Astrocyte (in vitro differentiated cells and primary cell): ENCODE results near the gene ATF3. TPM values are rescaled to one million over a fixed set of nuclear protein-coding genes. Genes with fewer than 3 reads are reported as not detected.

ENCODE experiments used
- DNase-seq: peaks from one replicate; pipeline ENCODE4 v3.0.0-alpha.2; 2010; ENCODE audit warnings: low read depth
- FAIRE-seq: peaks from 2 replicates; lab custom pipeline; 2011; peaks lifted over from hg19 to GRCh38; lab: Jason Lieb, UNC
- H2AFZ ChIP-seq: 2 replicates; pipeline ENCODE4 v1.6.0; 2012; ENCODE audit warnings: low read depth, low read length, inconsistent platforms
- H3K27ac ChIP-seq: 2 replicates; pipeline ENCODE4 v1.5.1; 2011; ENCODE audit warnings: low read depth, low read length, inconsistent platforms
- H3K27me3 ChIP-seq: 2 replicates; pipeline ENCODE4 v1.6.0; 2011; ENCODE audit warnings: low read length, inconsistent platforms; ENCODE audit not compliant: insufficient read depth
- H3K36me3 ChIP-seq: 2 replicates; pipeline ENCODE4 v1.5.1; 2011; ENCODE audit warnings: low read length, inconsistent platforms; ENCODE audit not compliant: insufficient read depth
- H3K4me1 ChIP-seq: 2 replicates; pipeline ENCODE4 v1.5.1; 2011; ENCODE audit warnings: low read length, inconsistent platforms; ENCODE audit not compliant: insufficient read depth
- H3K4me2 ChIP-seq: 2 replicates; pipeline ENCODE4 v1.6.0; 2012; ENCODE audit warnings: low read length, inconsistent platforms
- H3K4me3 ChIP-seq: 2 replicates; pipeline ENCODE4 v1.5.1; 2011; ENCODE audit warnings: low read depth, mild to moderate bottlenecking, low read length, inconsistent platforms; ENCODE audit not compliant: insufficient read depth
- H3K79me2 ChIP-seq: 2 replicates; pipeline ENCODE4 v1.6.0; 2012; ENCODE audit warnings: mild to moderate bottlenecking, low read length, inconsistent platforms; ENCODE audit not compliant: insufficient read depth
- H3K9ac ChIP-seq: 2 replicates; pipeline ENCODE4 v1.6.0; 2012; ENCODE audit warnings: mild to moderate bottlenecking, low read length, inconsistent platforms
- H3K9me3 ChIP-seq: 2 replicates; pipeline ENCODE4 v1.5.1; 2012; ENCODE audit warnings: low read depth, mild to moderate bottlenecking, low read length, inconsistent platforms; ENCODE audit not compliant: insufficient read depth
- H4K20me1 ChIP-seq: 2 replicates; pipeline ENCODE4 v1.6.0; 2012; ENCODE audit warnings: low read length, inconsistent platforms; ENCODE audit not compliant: insufficient read depth
- H3K27ac Mint-ChIP-seq: one replicate; pipeline ENCODE4 v1.8.0; 2021; ENCODE audit warnings: mild to moderate bottlenecking, mixed read lengths; ENCODE audit not compliant: unreplicated experiment
- H3K27me3 Mint-ChIP-seq: one replicate; pipeline ENCODE4 v1.8.0; 2021; ENCODE audit warnings: low read depth, mixed read lengths; ENCODE audit not compliant: unreplicated experiment
- H3K36me3 Mint-ChIP-seq: one replicate; pipeline ENCODE4 v1.8.0; 2021; ENCODE audit warnings: low read depth, mixed read lengths; ENCODE audit not compliant: unreplicated experiment
- H3K4me1 Mint-ChIP-seq: one replicate; pipeline ENCODE4 v1.8.0; 2021; ENCODE audit warnings: low read depth, mixed read lengths; ENCODE audit not compliant: unreplicated experiment
- H3K4me3 Mint-ChIP-seq: one replicate; pipeline ENCODE4 v1.8.0; 2021; ENCODE audit warnings: mild to moderate bottlenecking, moderate library complexity, mixed read lengths; ENCODE audit not compliant: unreplicated experiment
- H3K9me3 Mint-ChIP-seq: one replicate; pipeline ENCODE4 v1.8.0; 2021; ENCODE audit warnings: mild to moderate bottlenecking, mixed read lengths; ENCODE audit not compliant: unreplicated experiment
- EZH2 ChIP-seq: IDR thresholded peaks from 2 replicates; pipeline ENCODE4 v1.6.1; 2012; ENCODE audit warnings: mild to moderate bottlenecking, low read length, inconsistent platforms; ENCODE audit not compliant: insufficient read depth
- total RNA-seq: library from RNA; stranded (reverse); gene quantifications from 2 replicates; pipeline ENCODE4 v1.2.1, GENCODE V29; 2021
- TF ChIP-seq, protein P1 (sequence below): IDR thresholded peaks from 2 replicates; pipeline ENCODE4 v1.5.1; 2011; ENCODE audit warnings: low read depth, mild to moderate bottlenecking, inconsistent platforms, low read length, moderate library complexity; ENCODE audit not compliant: insufficient read depth

The ATF3 gene
- total RNA-seq, 1 donor from 2014 or later: 87.6 TPM

DNA sequence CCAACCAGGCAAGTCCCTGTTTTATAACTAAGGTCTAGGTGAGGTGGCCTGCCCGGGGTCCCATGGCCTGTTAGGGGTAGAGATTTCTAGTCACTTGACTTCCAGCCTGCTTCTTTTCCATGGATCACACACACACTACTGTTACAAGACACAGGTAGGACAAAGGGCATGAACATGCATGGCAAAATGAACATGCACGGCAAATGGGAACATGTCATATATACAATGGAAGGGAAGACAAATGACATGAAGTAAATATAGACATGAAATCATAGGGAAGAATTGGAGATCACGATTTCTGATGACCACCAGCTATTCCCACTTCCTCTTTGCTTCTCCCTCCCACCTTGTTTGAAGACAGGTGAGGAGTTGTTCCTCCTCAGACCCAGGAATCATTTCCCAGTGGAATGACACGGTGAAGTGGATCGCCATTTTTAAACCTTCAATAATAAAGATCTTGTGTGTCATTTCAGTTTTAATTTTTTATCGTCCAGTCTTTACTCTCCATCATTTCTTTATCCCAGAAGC lies 47.6 kb upstream of the ATF3 start:
- H3K27ac ChIP-seq: peak overlapping the region; percentile 92

DNA sequence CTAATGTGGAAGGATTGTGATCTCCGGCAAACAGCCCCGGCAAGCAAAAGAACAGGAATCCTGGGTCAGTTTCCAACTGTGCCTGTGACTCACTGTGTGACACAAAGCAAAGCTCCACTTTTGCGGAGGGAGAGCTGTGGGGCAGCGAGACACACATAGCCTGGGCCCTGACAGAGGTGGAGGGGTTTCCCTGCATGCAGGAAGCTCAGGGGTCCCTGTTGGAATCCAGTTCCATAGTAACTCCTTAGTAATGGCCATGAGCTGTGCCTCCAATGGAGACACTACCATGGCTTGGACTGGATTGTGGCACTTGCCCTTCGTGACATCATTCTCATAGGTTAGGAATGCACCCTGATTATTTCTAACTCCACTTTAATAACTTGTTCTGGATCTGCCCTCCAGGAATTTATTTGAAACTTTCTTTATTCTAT lies 47.0 kb upstream of the ATF3 start:
- Mint-ChIP-seq H3K9me3 (no peaks in the 10 kb centered on the region), H3K4me1 (peaks cover 13% of the 10 kb centered on the region), H3K36me3 (no peaks in the 10 kb centered on the region), H3K27ac (peak overlapping the region; percentile 77), H3K4me3 (no peak overlapping the region), H3K27me3 (no peaks in the 10 kb centered on the region)
- DNase-seq (peak; percentile 68), FAIRE-seq (no peak)
- Histone ChIP-seq H3K4me3 (peak overlapping the region; percentile 20), H3K9me3 (no peaks in the 10 kb centered on the region), H4K20me1 (no peaks in the 10 kb centered on the region), H3K36me3 (no peaks in the 10 kb centered on the region), H3K27ac (peak overlapping the region; percentile 92), H3K79me2 (no peaks in the 10 kb centered on the region), H3K9ac (peak overlapping the region; percentile 72), H3K4me1 (peaks cover 26% of the 10 kb centered on the region), H3K4me2 (peak overlapping the region; percentile 80), H3K27me3 (no peaks in the 10 kb centered on the region), H2AFZ (peak overlapping the region; percentile 86)
- TF ChIP-seq, protein P1, sequence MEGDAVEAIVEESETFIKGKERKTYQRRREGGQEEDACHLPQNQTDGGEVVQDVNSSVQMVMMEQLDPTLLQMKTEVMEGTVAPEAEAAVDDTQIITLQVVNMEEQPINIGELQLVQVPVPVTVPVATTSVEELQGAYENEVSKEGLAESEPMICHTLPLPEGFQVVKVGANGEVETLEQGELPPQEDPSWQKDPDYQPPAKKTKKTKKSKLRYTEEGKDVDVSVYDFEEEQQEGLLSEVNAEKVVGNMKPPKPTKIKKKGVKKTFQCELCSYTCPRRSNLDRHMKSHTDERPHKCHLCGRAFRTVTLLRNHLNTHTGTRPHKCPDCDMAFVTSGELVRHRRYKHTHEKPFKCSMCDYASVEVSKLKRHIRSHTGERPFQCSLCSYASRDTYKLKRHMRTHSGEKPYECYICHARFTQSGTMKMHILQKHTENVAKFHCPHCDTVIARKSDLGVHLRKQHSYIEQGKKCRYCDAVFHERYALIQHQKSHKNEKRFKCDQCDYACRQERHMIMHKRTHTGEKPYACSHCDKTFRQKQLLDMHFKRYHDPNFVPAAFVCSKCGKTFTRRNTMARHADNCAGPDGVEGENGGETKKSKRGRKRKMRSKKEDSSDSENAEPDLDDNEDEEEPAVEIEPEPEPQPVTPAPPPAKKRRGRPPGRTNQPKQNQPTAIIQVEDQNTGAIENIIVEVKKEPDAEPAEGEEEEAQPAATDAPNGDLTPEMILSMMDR: no peak
- TF ChIP-seq EZH2: no peak

More for the DNA sequence above, 47.6 kb upstream of the ATF3 start:
- H3K9me3 Mint-ChIP-seq: no peaks in the 10 kb centered on the region
- no peak overlapping the region for H3K4me3 ChIP-seq
- no peaks in the 10 kb centered on the region for H3K9me3 ChIP-seq
- H3K9ac ChIP-seq: peak overlapping the region; percentile 72
- TF ChIP-seq, protein P1: no peak
- TF ChIP-seq EZH2: no peak
- no peaks in the 10 kb centered on the region for H3K27me3 Mint-ChIP-seq
- FAIRE-seq (no peak), DNase-seq (no peak)
- H3K36me3 Mint-ChIP-seq: no peaks in the 10 kb centered on the region
- H3K4me1 ChIP-seq: peaks cover 23% of the 10 kb centered on the region
- peaks cover 9% of the 10 kb centered on the region for H3K4me1 Mint-ChIP-seq
- H3K27ac Mint-ChIP-seq: peak overlapping the region; percentile 77
- no peaks in the 10 kb centered on the region for H3K79me2 ChIP-seq
- no peak overlapping the region for H3K4me3 Mint-ChIP-seq
- peak overlapping the region; percentile 80 for H3K4me2 ChIP-seq
- H4K20me1 ChIP-seq: no peaks in the 10 kb centered on the region
- no peaks in the 10 kb centered on the region for H3K36me3 ChIP-seq
- H3K27me3 ChIP-seq: no peaks in the 10 kb centered on the region
- H2AFZ ChIP-seq: no peak overlapping the region

DNA sequence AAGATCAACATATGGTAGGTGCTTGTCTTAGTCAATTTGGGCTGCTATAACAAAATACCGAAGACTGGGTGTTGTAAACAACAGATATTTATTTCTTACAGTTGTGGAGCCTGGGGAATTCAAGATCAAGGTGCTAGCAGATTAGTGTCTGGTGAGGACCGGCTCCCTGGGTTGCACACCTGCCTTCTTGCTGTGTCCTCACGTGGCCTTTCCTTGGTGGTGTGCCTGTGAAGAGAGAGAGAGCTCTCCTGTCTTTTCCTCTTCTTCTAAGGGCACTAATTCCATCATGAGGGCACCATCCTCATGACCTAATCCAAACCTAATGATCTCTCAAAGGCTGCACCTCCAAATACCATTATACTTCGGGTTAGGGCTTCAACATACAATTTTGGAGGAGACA lies 45.8 kb upstream of the ATF3 start:
- Histone ChIP-seq H3K9me3 (no peaks in the 10 kb centered on the region), H3K4me2 (no peak overlapping the region), H3K9ac (no peak overlapping the region), H3K79me2 (no peaks in the 10 kb centered on the region), H3K27me3 (no peaks in the 10 kb centered on the region), H3K4me1 (peaks cover 30% of the 10 kb centered on the region), H2AFZ (no peak overlapping the region), H3K4me3 (no peak overlapping the region), H4K20me1 (no peaks in the 10 kb centered on the region), H3K36me3 (no peaks in the 10 kb centered on the region), H3K27ac (no peak overlapping the region)
- TF ChIP-seq, protein P1: no peak
- no peak for TF ChIP-seq EZH2
- no peaks in the 10 kb centered on the region for H3K36me3 Mint-ChIP-seq
- H3K9me3 Mint-ChIP-seq: no peaks in the 10 kb centered on the region
- DNase-seq (no peak), FAIRE-seq (no peak)
- no peak overlapping the region for H3K27ac Mint-ChIP-seq
- H3K4me3 Mint-ChIP-seq: no peak overlapping the region
- peaks cover 21% of the 10 kb centered on the region for H3K4me1 Mint-ChIP-seq
- H3K27me3 Mint-ChIP-seq: no peaks in the 10 kb centered on the region
